Caco-2 (cell line): Measurements from ENCODE around the gene PAPPA. TPM values are rescaled to one million over a fixed set of nuclear protein-coding genes. Genes with fewer than 3 reads are reported as not detected.

ENCODE experiments used
- BruUV-seq: library from RNA; stranded (reverse); fragments of 400-500 nt; replicated peaks from 2 replicates; lab custom pipeline; 2021; lab: Mats Ljungman, UMichigan
- CTCF ChIA-PET: fragments of 300-600 bp; sonication (Branson Sonifier 250); formaldehyde crosslinking; loops from one replicate; lab custom pipeline; 2022; ENCODE audit warnings: antibody characterized with exemption; lab: Charles Lee
- POLR2A ChIA-PET: fragments of 300-600 bp; sonication (Branson Sonifier 250); formaldehyde crosslinking; loops from one replicate; lab custom pipeline; 2022; ENCODE audit warnings: antibody characterized with exemption; lab: Charles Lee
- DNase-seq, 2 experiments: peaks; one replicate each; pipeline versions ENCODE4 v3.0.0 to v3.0.0-alpha.2; 2020 to 2022
- H3K27me3 ChIP-seq: replicated peaks from 2 replicates; pipeline ENCODE4 v1.6.0; 2011; ENCODE audit warnings: low read length; ENCODE audit not compliant: control insufficient read depth, insufficient read depth
- H3K36me3 ChIP-seq: 2 replicates; pipeline ENCODE4 v1.5.1; 2011; ENCODE audit warnings: low read length; ENCODE audit not compliant: control insufficient read depth, insufficient read depth
- H3K4me1 ChIP-seq: fragments of 250-450 bp; sonication (Bioruptor Pico); 2 replicates; pipeline ENCODE4 v1.5.1; 2020; ENCODE audit warnings: mild to moderate bottlenecking
- H3K4me3 ChIP-seq: 2 replicates; pipeline ENCODE4 v1.5.1; 2011; ENCODE audit warnings: low read depth, mild to moderate bottlenecking, control low read depth, low read length
- H3K9me3 ChIP-seq: fragments of 250-450 bp; sonication (Bioruptor Pico); 2 replicates; pipeline ENCODE4 v1.5.1; 2020; ENCODE audit warnings: mild to moderate bottlenecking, moderate library complexity
- H3K27ac Mint-ChIP-seq: one replicate; pipeline ENCODE4 v1.8.0; 2022; ENCODE audit warnings: mixed read lengths; ENCODE audit not compliant: unreplicated experiment
- H3K27me3 Mint-ChIP-seq: one replicate; pipeline ENCODE4 v1.8.0; 2022; ENCODE audit warnings: mixed read lengths; ENCODE audit not compliant: insufficient read depth, unreplicated experiment
- H3K36me3 Mint-ChIP-seq: one replicate; pipeline ENCODE4 v1.8.0; 2022; ENCODE audit warnings: mild to moderate bottlenecking, mixed read lengths; ENCODE audit not compliant: insufficient read depth, unreplicated experiment
- H3K4me1 Mint-ChIP-seq: one replicate; pipeline ENCODE4 v1.8.0; 2022; ENCODE audit warnings: low read depth, mixed read lengths; ENCODE audit not compliant: unreplicated experiment
- H3K4me3 Mint-ChIP-seq: one replicate; pipeline ENCODE4 v1.8.0; 2022; ENCODE audit warnings: mild to moderate bottlenecking, moderate library complexity, mixed read lengths; ENCODE audit not compliant: unreplicated experiment
- H3K9me3 Mint-ChIP-seq: one replicate; pipeline ENCODE4 v1.8.0; 2022; ENCODE audit warnings: mixed read lengths; ENCODE audit not compliant: unreplicated experiment
- intact Hi-C: fragments of 100-400 bp; cut with micrococcal nuclease; formaldehyde crosslinking; loops from one replicate; pipeline ENCODE4 v1.10.0; 2022; ENCODE audit not compliant: unreplicated experiment
- total RNA-seq: library from RNA; stranded (reverse); gene quantifications from 2 replicates; pipeline ENCODE4 v1.2.3, GENCODE V29; 2022
- TF ChIP-seq, protein P1 (sequence below), 2 experiments: fragments of 200-600 bp in 1 of 2; IDR thresholded peaks; 1 replicate in 1 of 2; 2 replicates in 1 of 2; pipeline versions ENCODE4 v1.5.1 to v1.8.0; 2011 to 2022; ENCODE audit warnings: antibody characterized with exemption in 1 of 2, control low read depth in 1 of 2, inconsistent platforms in 1 of 2, low read depth in 1 of 2, low read length in 1 of 2, mild to moderate bottlenecking in 1 of 2, moderate library complexity in 1 of 2; ENCODE audit not compliant: insufficient read depth in 1 of 2, severe bottlenecking in 1 of 2, unreplicated experiment in 1 of 2

Gene PAPPA
- total RNA-seq, 1 experiment from 2014 or later = not detected

DNA sequence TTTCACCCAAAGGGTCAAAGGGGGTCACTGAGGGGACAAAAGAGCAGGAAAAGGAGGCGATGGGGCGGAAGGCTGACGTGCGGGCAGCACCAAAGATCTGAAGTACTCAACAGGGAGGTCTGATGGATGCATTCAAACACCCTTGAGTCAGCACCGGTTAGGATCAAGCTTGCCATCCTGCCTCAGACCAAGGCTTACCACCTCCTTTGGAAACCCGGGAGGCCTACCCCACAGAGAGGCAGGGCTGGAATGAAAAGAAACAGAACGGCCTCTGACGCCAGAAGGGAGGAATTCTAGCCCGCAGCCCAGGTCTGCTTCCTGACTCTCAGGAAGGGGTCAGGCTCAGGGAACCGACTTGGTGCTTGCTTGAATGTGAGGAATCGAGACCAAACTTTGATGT is 125.6 kb downstream of the PAPPA start:
- H3K36me3 ChIP-seq = no peaks in the 10 kb centered on the region
- no peak overlapping the region for H3K4me3 ChIP-seq
- BruUV-seq = no TSS peak
- no peaks in the 10 kb centered on the region for H3K9me3 ChIP-seq
- TF ChIP-seq, protein P1, sequence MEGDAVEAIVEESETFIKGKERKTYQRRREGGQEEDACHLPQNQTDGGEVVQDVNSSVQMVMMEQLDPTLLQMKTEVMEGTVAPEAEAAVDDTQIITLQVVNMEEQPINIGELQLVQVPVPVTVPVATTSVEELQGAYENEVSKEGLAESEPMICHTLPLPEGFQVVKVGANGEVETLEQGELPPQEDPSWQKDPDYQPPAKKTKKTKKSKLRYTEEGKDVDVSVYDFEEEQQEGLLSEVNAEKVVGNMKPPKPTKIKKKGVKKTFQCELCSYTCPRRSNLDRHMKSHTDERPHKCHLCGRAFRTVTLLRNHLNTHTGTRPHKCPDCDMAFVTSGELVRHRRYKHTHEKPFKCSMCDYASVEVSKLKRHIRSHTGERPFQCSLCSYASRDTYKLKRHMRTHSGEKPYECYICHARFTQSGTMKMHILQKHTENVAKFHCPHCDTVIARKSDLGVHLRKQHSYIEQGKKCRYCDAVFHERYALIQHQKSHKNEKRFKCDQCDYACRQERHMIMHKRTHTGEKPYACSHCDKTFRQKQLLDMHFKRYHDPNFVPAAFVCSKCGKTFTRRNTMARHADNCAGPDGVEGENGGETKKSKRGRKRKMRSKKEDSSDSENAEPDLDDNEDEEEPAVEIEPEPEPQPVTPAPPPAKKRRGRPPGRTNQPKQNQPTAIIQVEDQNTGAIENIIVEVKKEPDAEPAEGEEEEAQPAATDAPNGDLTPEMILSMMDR (IDR thresholded peaks at IDR 0.05; ENCODE audit: insufficient read depth in 1 of 2, low read depth in 1 of 2, low read length in 1 of 2, severe bottlenecking in 1 of 2, unreplicated experiment in 1 of 2) = no peak
- H3K4me1 Mint-ChIP-seq = no peaks in the 10 kb centered on the region
- no peaks in the 10 kb centered on the region for H3K4me1 ChIP-seq
- no peak overlapping the region for H3K27ac Mint-ChIP-seq
- no peaks in the 10 kb centered on the region for H3K27me3 ChIP-seq
- no peaks in the 10 kb centered on the region for H3K36me3 Mint-ChIP-seq
- peaks cover 11% of the 10 kb centered on the region for H3K27me3 Mint-ChIP-seq
- intact Hi-C loops = no loop called here
- no peaks in the 10 kb centered on the region for H3K9me3 Mint-ChIP-seq
- H3K4me3 Mint-ChIP-seq = no peak overlapping the region
- POLR2A ChIA-PET = no interaction called here
- CTCF ChIA-PET = no interaction called here
- no peak for DNase-seq

DNA sequence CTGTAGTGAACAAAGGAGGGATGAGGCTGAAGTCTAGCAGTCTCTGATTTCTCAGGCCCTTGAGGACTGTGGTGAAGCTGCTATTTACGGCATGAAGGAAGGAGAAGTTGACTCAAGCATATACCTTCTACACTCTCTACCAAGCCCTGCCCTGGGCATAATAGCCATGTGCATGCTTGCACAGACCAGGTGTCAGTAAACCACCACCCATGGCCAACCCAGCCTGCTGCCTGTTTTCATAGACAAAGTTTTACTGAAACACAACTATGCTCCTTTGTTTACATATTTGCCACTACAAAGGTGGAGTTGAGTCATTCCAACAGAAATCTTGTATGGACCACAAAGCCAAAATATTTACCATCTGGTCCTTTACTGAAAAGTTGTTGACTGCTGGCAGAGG is 126.9 kb downstream of the PAPPA start:
- no peak for DNase-seq
- no TSS peak for BruUV-seq
- ChIA-PET CTCF (no interaction called here), POLR2A (no interaction called here)
- Mint-ChIP-seq H3K27me3 (peaks cover 15% of the 10 kb centered on the region), H3K4me1 (no peaks in the 10 kb centered on the region), H3K27ac (no peak overlapping the region), H3K9me3 (no peaks in the 10 kb centered on the region), H3K36me3 (no peaks in the 10 kb centered on the region), H3K4me3 (no peak overlapping the region)
- intact Hi-C loops = no loop called here
- H3K4me3 ChIP-seq = no peak overlapping the region
- no peaks in the 10 kb centered on the region for H3K4me1 ChIP-seq
- no peaks in the 10 kb centered on the region for H3K27me3 ChIP-seq
- H3K36me3 ChIP-seq = no peaks in the 10 kb centered on the region
- TF ChIP-seq, protein P1 (IDR thresholded peaks at IDR 0.05; ENCODE audit: insufficient read depth in 1 of 2, low read depth in 1 of 2, low read length in 1 of 2, severe bottlenecking in 1 of 2, unreplicated experiment in 1 of 2) = no peak
- no peaks in the 10 kb centered on the region for H3K9me3 ChIP-seq

DNA sequence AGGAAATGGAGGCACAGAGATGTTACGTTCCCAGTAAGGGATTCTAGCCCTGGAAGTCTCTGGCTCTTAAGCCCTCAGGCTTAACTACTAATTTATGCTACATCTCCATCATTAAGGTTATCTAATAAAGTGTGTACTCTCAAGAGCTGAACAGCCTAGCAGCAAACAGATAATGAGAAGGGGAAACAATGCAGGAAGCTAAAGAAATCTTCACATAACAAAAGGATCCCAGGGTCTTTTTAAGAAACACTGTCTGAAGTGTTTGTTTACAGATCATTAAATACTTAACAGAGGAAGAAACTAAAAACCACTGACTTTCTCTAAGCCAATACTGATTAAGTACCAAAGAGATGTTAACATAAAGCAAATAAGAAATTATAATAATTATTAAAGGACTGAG is 129.0 kb downstream of the PAPPA start:
- TF ChIP-seq, protein P1 (IDR thresholded peaks at IDR 0.05; ENCODE audit: insufficient read depth in 1 of 2, low read depth in 1 of 2, low read length in 1 of 2, severe bottlenecking in 1 of 2, unreplicated experiment in 1 of 2) = no peak
- no peak for DNase-seq
- Histone ChIP-seq H3K36me3 (no peaks in the 10 kb centered on the region), H3K27me3 (no peaks in the 10 kb centered on the region; the same call in 1 of the 2 replicates), H3K4me3 (no peak overlapping the region), H3K4me1 (no peaks in the 10 kb centered on the region), H3K9me3 (no peaks in the 10 kb centered on the region)
- Mint-ChIP-seq H3K36me3 (no peaks in the 10 kb centered on the region), H3K27me3 (peaks cover 13% of the 10 kb centered on the region), H3K9me3 (no peaks in the 10 kb centered on the region), H3K27ac (no peak overlapping the region), H3K4me3 (no peak overlapping the region), H3K4me1 (no peaks in the 10 kb centered on the region)
- BruUV-seq = no TSS peak
- intact Hi-C loops = loop anchor here (2.0 kb wide), 1 partner anchor 364 kb away; no protein-coding TSS in a partner anchor
- ChIA-PET CTCF (no interaction called here), POLR2A (no interaction called here)
